Rectal smooth muscle tissue (tissue), 1 donor: Measurements from ENCODE around the gene INTU.

Experiments
- H3K27ac ChIP-seq: one replicate; pipeline ENCODE4 v1.7.0; 2013; ENCODE audit warnings: low read depth, low read length, inconsistent platforms
- H3K27me3 ChIP-seq: one replicate; pipeline ENCODE4 v1.7.0; 2013; ENCODE audit warnings: low read length; ENCODE audit not compliant: control insufficient read depth, insufficient read depth
- H3K36me3 ChIP-seq: one replicate; pipeline ENCODE4 v1.7.0; 2013; ENCODE audit warnings: low read length; ENCODE audit not compliant: control insufficient read depth, insufficient read depth
- H3K4me1 ChIP-seq: one replicate; pipeline ENCODE4 v1.7.0; 2013; ENCODE audit warnings: low read length; ENCODE audit not compliant: control insufficient read depth, insufficient read depth
- H3K4me3 ChIP-seq: one replicate; pipeline ENCODE4 v1.7.0; 2013; ENCODE audit warnings: low read length
- H3K9ac ChIP-seq: one replicate; pipeline ENCODE4 v1.7.0; 2013; ENCODE audit warnings: low read length

The INTU gene

GRCh38 chr4:127730142-127730913 lies 97.6 kb downstream of the INTU start, which contains the start of gene SLC25A31:
SLC25A31 (plus strand) TSS chr4:127730400; CDS start chr4:127730546, 146 bp downstream.
- Histone ChIP-seq H3K36me3 (no peaks in the 10 kb centered on the region), H3K9ac (no peak within 1 kb of the TSS), H3K4me1 (no peaks in the 10 kb centered on the region), H3K27me3 (no peaks in the 10 kb centered on the region), H3K27ac (no peak within 1 kb of the TSS), H3K4me3 (no peak within 1 kb of the TSS)

GRCh38 chr4:127731406-127731805 lies 98.6 kb downstream of the INTU start:
- Histone ChIP-seq H3K27me3 (no peaks in the 10 kb centered on the region), H3K4me3 (no peak overlapping the region), H3K27ac (no peak overlapping the region), H3K36me3 (no peaks in the 10 kb centered on the region), H3K9ac (no peak overlapping the region), H3K4me1 (no peaks in the 10 kb centered on the region)

GRCh38 chr4:127732623-127733328 lies 100.0 kb downstream of the INTU start:
- Histone ChIP-seq H3K4me1 (no peaks in the 10 kb centered on the region), H3K36me3 (no peaks in the 10 kb centered on the region), H3K27me3 (no peaks in the 10 kb centered on the region), H3K4me3 (no peak overlapping the region), H3K27ac (no peak overlapping the region), H3K9ac (no peak overlapping the region)

GRCh38 chr4:127734976-127735375 lies 102.2 kb downstream of the INTU start:
- Histone ChIP-seq H3K9ac (no peak overlapping the region), H3K36me3 (no peaks in the 10 kb centered on the region), H3K4me3 (no peak overlapping the region), H3K27me3 (no peaks in the 10 kb centered on the region), H3K4me1 (no peaks in the 10 kb centered on the region), H3K27ac (no peak overlapping the region)

GRCh38 chr4:127737295-127737694 lies 104.5 kb downstream of the INTU start:
- Histone ChIP-seq H3K4me3 (no peak overlapping the region), H3K36me3 (no peaks in the 10 kb centered on the region), H3K27me3 (no peaks in the 10 kb centered on the region)

GRCh38 chr4:127741247-127741646 lies 108.5 kb downstream of the INTU start:
- no peaks in the 10 kb centered on the region for H3K36me3 ChIP-seq
- H3K27ac ChIP-seq, result no peak overlapping the region
- H3K4me1 ChIP-seq, result no peaks in the 10 kb centered on the region
- H3K27me3 ChIP-seq, result no peaks in the 10 kb centered on the region
- H3K4me3 ChIP-seq, result no peak overlapping the region
- H3K9ac ChIP-seq, result no peak overlapping the region

More at GRCh38 chr4:127737295-127737694, 104.5 kb downstream of the INTU start:
- Histone ChIP-seq H3K9ac (no peak overlapping the region), H3K4me1 (no peaks in the 10 kb centered on the region), H3K27ac (no peak overlapping the region)

GRCh38 chr4:127747883-127748282 lies 115.1 kb downstream of the INTU start:
- Histone ChIP-seq H3K36me3 (no peaks in the 10 kb centered on the region), H3K9ac (no peak overlapping the region), H3K27ac (no peak overlapping the region), H3K4me3 (no peak overlapping the region), H3K27me3 (no peaks in the 10 kb centered on the region), H3K4me1 (no peaks in the 10 kb centered on the region)

- H3K4me3 ChIP-seq, result no peak overlapping the region
- H3K9ac ChIP-seq, result no peak overlapping the region
- no peaks in the 10 kb centered on the region for H3K27me3 ChIP-seq
- no peak overlapping the region for H3K27ac ChIP-seq
- no peaks in the 10 kb centered on the region for H3K36me3 ChIP-seq
- no peaks in the 10 kb centered on the region for H3K4me1 ChIP-seq
Observed at GRCh38 chr4:127748957-127749356, 116.2 kb downstream of the INTU start.

- H3K27ac ChIP-seq, result no peak overlapping the region
- H3K9ac ChIP-seq, result no peak overlapping the region
- H3K4me1 ChIP-seq, result no peaks in the 10 kb centered on the region
- H3K4me3 ChIP-seq, result no peak overlapping the region
- H3K27me3 ChIP-seq, result no peaks in the 10 kb centered on the region
- no peaks in the 10 kb centered on the region for H3K36me3 ChIP-seq
Observed at GRCh38 chr4:127756906-127757305, 124.1 kb downstream of the INTU start.

- no peaks in the 10 kb centered on the region for H3K27me3 ChIP-seq
- H3K4me3 ChIP-seq, result no peak overlapping the region
- no peak overlapping the region for H3K27ac ChIP-seq
- H3K4me1 ChIP-seq, result no peaks in the 10 kb centered on the region
- H3K9ac ChIP-seq, result no peak overlapping the region
- H3K36me3 ChIP-seq, result no peaks in the 10 kb centered on the region
Observed at GRCh38 chr4:127759228-127759820, 126.6 kb downstream of the INTU start.

- Histone ChIP-seq H3K4me3 (no peak overlapping the region), H3K4me1 (no peaks in the 10 kb centered on the region), H3K27me3 (no peaks in the 10 kb centered on the region), H3K9ac (no peak overlapping the region), H3K27ac (no peak overlapping the region), H3K36me3 (no peaks in the 10 kb centered on the region)
Observed at GRCh38 chr4:127759893-127760292, 127.1 kb downstream of the INTU start.

GRCh38 chr4:127771535-127772275 lies 138.9 kb downstream of the INTU start:
- no peaks in the 10 kb centered on the region for H3K4me1 ChIP-seq
- no peaks in the 10 kb centered on the region for H3K36me3 ChIP-seq
- no peaks in the 10 kb centered on the region for H3K27me3 ChIP-seq
- no peak overlapping the region for H3K27ac ChIP-seq
- H3K9ac ChIP-seq, result no peak overlapping the region
- no peak overlapping the region for H3K4me3 ChIP-seq
